Left cardiac atrium (tissue), 4 donors: ENCODE measurements around the gene DUSP12. TPM values are rescaled to one million over a fixed set of nuclear protein-coding genes. Genes with fewer than 3 reads are reported as not detected.
A peak's percentile ranks its signal among the peaks of the same experiment; 100 is the strongest.

Experiments used
- ATAC-seq, 2 donors: fragments of 200-7000 bp; cut with Tn5 transposase; one replicate each; pipeline ENCODE4 v1.9.1; 2020; ENCODE audit warnings: mild to moderate bottlenecking in 2 of 2, moderate library complexity in 2 of 2
- DNase-seq: peaks from one replicate; pipeline ENCODE4 v3.0.0-alpha.2; 2020
- intact Hi-C, 2 donors: fragments of 100-400 bp; cut with DNase I; formaldehyde crosslinking; loops; one replicate each; pipeline versions ENCODE4 v1.14.1 to v1.15.1; 2022 to 2023
- total RNA-seq, 2 donors: library from RNA; stranded (reverse); fragmentation: NEBNext Ultra II Directional; extraction: Animal tissue kit (Norgen Biotek cat#: 25700); gene quantifications; one replicate each; pipeline ENCODE4 v1.2.1, GENCODE V29; 2021
- donor health status: DM: no; HTN: yes; CAD: no.
- donor health status: DM: no; HTN: yes; CAD: no; lungs with severe emphysema.
- donor health status: DM: yes; HTN: yes; CAD: no.
- donor health status: Dilated cardiomyopathy.

DUSP12 gene
- total RNA-seq, 2 donors from 2014 or later = 10.9 to 12.0 TPM

DNA sequence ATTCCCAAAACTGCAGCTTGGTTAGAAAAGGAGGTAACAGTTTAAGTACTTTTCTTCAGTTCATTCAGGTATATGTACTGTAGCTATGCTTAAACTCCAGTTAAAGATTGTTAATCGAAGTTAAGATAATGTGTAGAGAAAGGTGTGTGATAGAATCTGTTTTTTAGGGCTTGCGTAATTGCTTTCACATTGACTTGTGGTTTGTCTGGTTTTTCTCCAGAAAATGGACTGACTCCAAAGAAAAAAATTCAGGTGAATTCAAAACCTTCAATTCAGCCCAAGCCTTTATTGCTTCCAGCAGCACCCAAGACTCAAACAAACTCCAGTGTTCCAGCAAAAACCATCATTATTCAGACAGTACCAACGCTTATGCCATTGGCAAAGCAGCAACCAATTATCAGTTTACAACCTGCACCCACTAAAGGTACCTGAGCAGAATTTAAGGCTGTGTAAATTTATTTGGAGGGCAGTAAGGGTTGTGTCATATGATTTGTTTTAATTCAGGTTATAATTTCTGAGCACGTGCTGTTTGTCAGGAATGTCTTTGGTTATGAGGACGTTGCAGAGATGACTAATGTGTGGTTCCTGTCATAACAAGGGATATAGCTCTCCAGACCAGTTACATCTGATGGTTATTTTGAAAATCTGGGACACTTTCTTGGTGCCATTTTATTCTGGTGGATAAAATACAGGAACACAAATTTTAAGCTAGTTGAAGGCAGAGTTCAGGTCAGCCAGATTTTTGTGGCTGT lies 42.5 kb downstream of the DUSP12 start:
- intact Hi-C loops = loop anchor here in 1 of 2 donors (5.0 kb wide), 1 partner anchor 245 kb away; no protein-coding TSS in a partner anchor
- DNase-seq = no peak
- no peak for ATAC-seq

DNA sequence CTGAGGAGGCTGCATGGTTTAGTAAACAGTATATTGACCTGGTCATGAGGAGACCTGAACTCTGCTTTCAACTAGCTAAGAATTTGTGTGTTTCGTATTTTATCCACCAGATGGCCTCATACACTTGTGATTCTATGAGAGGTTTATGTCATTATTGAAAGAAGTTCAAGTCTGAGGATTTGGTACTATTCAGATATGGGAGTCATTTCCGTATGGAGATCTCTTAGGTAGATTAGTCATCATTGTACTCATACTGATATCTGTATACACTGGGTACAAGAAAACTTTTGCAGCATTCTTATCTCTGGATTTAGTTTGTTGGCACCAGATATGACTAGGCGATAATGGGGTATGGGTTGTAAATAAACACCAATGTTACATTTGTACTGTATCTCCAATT lies 43.2 kb downstream of the DUSP12 start:
- intact Hi-C loops = loop anchor here (1.0 to 5.0 kb wide), 2 partner anchors 244 to 245 kb away; no protein-coding TSS in a partner anchor
- peak in 1 of 2 donors; percentile 58 for ATAC-seq
- no peak for DNase-seq

DNA sequence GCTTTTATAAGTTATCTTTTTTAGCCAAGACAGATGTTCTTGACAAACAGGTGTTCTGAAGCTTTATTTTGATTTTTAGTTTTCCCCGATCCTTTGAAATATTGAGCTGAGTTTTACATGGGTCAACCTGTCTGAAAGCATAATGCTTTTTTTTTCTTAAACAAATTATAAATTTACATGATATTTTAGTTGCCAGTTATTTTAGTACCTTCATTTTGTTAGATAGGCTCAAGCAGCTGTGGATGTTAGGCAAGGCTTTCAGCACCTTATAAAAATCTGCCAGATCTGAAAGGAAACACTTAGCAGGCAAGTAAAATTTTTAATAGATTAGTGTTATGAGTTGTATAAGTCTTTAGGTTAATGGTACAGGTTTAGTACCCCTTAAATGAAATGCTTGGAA lies 50.2 kb downstream of the DUSP12 start:
- DNase-seq (no peak), ATAC-seq (no peak)
- intact Hi-C loops = no loop called here

DNA sequence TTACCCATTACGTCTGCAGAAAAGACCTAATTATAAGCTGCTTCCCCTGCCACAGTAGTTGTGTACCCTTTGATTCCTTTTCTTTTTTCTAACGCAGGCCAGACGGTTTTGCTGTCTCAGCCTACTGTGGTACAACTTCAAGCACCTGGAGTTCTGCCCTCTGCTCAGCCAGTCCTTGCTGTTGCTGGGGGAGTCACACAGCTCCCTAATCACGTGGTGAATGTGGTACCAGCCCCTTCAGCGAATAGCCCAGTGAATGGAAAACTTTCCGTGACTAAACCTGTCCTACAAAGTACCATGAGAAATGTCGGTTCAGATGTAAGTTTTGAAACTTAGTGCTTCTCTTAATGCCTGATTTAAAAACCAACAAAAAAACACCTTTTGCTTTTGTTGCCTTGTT lies 52.4 kb downstream of the DUSP12 start:
- DNase-seq (no peak), ATAC-seq (no peak)
- intact Hi-C loops = no loop called here

DNA sequence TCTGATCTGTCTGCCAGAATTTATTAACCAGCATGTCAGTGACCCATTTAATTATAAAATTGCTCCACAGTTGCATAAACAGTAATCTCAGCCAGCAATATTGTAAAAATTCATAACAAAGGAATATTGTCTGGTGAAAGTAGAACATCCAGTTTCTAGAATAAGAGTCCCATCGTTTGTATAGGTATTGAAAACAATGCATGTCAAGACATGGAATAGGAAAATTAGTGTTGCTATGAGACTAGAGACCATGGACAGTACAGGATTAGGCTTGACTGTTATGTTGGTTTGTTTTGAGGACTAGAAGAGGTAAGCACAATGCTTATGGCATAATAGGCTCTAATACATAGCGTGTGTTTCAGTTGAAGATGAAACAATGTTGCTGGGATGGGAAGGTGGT lies 53.6 kb downstream of the DUSP12 start:
- intact Hi-C loops = no loop called here
- DNase-seq = no peak
- no peak for ATAC-seq

DNA sequence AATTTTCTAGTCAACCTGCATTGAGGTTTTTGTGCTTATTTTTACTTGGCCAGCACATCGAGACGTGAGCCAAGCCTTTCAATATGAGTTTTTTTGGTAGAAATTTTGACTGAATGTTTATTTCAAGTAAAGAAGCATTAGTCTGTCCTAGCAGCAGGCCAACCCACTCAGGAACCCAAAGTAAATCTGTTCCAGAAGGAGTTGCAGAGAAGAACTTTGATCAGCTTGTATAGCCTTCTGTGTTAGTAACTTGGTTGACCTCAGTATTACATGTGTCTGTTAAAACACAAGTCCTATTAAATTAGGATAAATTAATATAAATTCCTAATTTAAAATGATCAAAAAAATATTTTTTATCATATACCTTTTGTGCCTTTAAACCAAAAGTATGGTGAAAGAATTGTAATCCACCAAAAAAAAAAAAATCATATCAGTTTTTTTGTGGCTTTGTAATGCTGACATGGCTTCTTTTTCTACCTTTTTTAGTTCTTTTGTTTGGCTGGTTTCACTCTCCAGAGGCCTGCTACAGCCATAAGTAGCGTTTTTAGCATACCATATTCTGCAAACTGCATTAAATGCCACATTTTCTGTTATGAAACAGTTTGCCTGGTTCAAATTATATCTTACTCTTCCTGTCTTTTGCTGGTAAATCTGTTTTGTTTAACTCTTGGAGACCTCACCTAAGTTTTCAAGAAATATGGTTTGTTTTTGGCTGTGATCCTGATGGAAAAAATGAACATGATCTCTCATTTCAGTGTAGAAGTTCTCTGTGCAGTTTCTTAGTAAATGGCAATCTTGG lies 56.0 kb downstream of the DUSP12 start:
- no peak for ATAC-seq
- intact Hi-C loops = no loop called here

More for the DNA sequence above, 56.0 kb downstream of the DUSP12 start:
- DNase-seq = no peak

Other genes starting within 250 kb of the DUSP12 start
- gene FCGR2A, start 244.3 kb upstream of the DUSP12 start, total RNA-seq = 10 to 100 TPM; 37.9 to 48.7 TPM
- 1 to 10 TPM; 2.8 to 3.2 TPM for gene HSPA6, start 225.2 kb upstream of the DUSP12 start, total RNA-seq
- 10 to 100 TPM; 42.9 to 53.7 TPM for gene FCGR3A, start 200.0 kb upstream of the DUSP12 start, total RNA-seq
- 1 to 10 TPM; 2.4 to 6.1 TPM for gene FCGR3B, start 118.6 kb upstream of the DUSP12 start, total RNA-seq
- gene FCGR2B, start 86.6 kb upstream of the DUSP12 start, total RNA-seq = 10 to 100 TPM; 14.2 to 42.4 TPM
- gene FCRLA, start 42.6 kb upstream of the DUSP12 start, total RNA-seq = under 1 TPM in 1 of 2 donors, not detected in 1; 0.12 TPM
- under 1 TPM; 0.24 to 0.77 TPM for gene FCRLB, start 28.2 kb upstream of the DUSP12 start, total RNA-seq
- gene ATF6, start 16.5 kb downstream of the DUSP12 start, total RNA-seq = 10 to 100 TPM; 14.4 to 20.3 TPM